GM23338 (cell line): ENCODE results near the gene NNT.

Experiments used
- CREB1 ChIP-seq: fragments of 250-450 bp; sonication (Bioruptor Pico); IDR thresholded peaks from 2 replicates; pipeline ENCODE4 v1.5.0; 2020; ENCODE audit warnings: low read depth, mild to moderate bottlenecking, moderate library complexity
- EZH2 ChIP-seq: fragments of 200-600 bp; sonication (generic); IDR thresholded peaks from one replicate; pipeline ENCODE4 v1.8.0; 2017; ENCODE audit warnings: antibody characterized with exemption, mild to moderate bottlenecking, low read depth; ENCODE audit not compliant: unreplicated experiment
- EZH2phosphoT487 ChIP-seq: fragments of 200-600 bp; sonication (generic); IDR thresholded peaks from one replicate; pipeline ENCODE4 v1.8.1; 2018; ENCODE audit warnings: antibody characterized with exemption; ENCODE audit not compliant: unreplicated experiment
- JUNB ChIP-seq: IDR thresholded peaks from one replicate; pipeline ENCODE4 v1.6.1; 2016; ENCODE audit warnings: antibody characterized with exemption; ENCODE audit not compliant: unreplicated experiment
- NANOG ChIP-seq: IDR thresholded peaks from 2 replicates; pipeline ENCODE4 v1.6.1; 2016; ENCODE audit warnings: antibody characterized with exemption, borderline replicate concordance
- POLR2AphosphoS5 ChIP-seq: IDR thresholded peaks from 2 replicates; pipeline ENCODE4 v1.6.1; 2016; ENCODE audit warnings: antibody characterized with exemption, low read depth
- STAT1 ChIP-seq: IDR thresholded peaks from one replicate; pipeline ENCODE4 v1.6.1; 2016; ENCODE audit warnings: antibody characterized with exemption; ENCODE audit not compliant: unreplicated experiment
- ZNF331 ChIP-seq: fragments of 250-450 bp; sonication (Bioruptor Pico); IDR thresholded peaks from 2 replicates; pipeline ENCODE4 v1.5.0; 2020; ENCODE audit warnings: low read depth, mild to moderate bottlenecking, moderate library complexity
- TF ChIP-seq, protein P1 (sequence below), 2 experiments: fragments of 200-600 bp in 1 of 2; sonication (generic) in 1 of 2; conservative IDR thresholded peaks; 2 replicates each; pipeline versions ENCODE4 v1.5.1 to v1.6.1; 2016 to 2017; ENCODE audit warnings: antibody characterized with exemption in 2 of 2, low read depth in 2 of 2, mild to moderate bottlenecking in 2 of 2, moderate library complexity in 1 of 2
- TF ChIP-seq, protein P2 (sequence below): IDR thresholded peaks from one replicate; pipeline ENCODE4 v1.6.1; 2018; ENCODE audit warnings: antibody characterized with exemption; ENCODE audit not compliant: unreplicated experiment
- TF ChIP-seq, protein P3 (sequence below): IDR thresholded peaks from 2 replicates; pipeline ENCODE4 v1.6.1; 2016; ENCODE audit warnings: antibody characterized with exemption
- TF ChIP-seq, protein P4 (sequence below): fragments of 250-450 bp; sonication (Bioruptor Pico); IDR thresholded peaks from 2 replicates; pipeline ENCODE4 v1.5.0; 2020; ENCODE audit warnings: mild to moderate bottlenecking, moderate library complexity

DNA sequence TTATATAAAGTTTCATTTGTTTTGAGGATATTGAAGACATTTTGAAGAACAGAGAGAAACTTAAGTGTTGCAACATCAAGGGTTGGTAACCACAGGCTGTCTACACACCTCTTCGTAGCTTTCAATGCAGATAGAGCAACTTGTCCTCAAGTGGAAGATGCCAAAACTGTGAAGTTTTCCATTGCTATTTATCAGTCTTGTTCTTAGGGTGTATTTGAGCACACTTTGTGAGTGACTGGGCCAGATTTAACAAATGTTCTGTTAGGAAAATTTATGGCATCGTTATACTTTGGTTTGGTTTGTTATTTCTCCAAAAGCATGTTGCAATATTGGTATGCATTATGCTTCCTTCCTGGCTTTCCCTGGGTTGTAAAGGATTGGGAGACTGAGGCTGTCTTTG, 31.6 kb downstream of the NNT start:
- TF ChIP-seq ZNF331 (no peak), POLR2AphosphoS5 (no peak), EZH2 (no peak), EZH2phosphoT487 (no peak), JUNB (no peak), CREB1 (CRISPR knock-in tag) (no peak), STAT1 (no peak), NANOG (no peak)
- TF ChIP-seq, protein P1, sequence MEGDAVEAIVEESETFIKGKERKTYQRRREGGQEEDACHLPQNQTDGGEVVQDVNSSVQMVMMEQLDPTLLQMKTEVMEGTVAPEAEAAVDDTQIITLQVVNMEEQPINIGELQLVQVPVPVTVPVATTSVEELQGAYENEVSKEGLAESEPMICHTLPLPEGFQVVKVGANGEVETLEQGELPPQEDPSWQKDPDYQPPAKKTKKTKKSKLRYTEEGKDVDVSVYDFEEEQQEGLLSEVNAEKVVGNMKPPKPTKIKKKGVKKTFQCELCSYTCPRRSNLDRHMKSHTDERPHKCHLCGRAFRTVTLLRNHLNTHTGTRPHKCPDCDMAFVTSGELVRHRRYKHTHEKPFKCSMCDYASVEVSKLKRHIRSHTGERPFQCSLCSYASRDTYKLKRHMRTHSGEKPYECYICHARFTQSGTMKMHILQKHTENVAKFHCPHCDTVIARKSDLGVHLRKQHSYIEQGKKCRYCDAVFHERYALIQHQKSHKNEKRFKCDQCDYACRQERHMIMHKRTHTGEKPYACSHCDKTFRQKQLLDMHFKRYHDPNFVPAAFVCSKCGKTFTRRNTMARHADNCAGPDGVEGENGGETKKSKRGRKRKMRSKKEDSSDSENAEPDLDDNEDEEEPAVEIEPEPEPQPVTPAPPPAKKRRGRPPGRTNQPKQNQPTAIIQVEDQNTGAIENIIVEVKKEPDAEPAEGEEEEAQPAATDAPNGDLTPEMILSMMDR (conservative IDR thresholded peaks at IDR 0.05; ENCODE audit: low read depth in 2 of 2): no peak
- TF ChIP-seq, protein P2, sequence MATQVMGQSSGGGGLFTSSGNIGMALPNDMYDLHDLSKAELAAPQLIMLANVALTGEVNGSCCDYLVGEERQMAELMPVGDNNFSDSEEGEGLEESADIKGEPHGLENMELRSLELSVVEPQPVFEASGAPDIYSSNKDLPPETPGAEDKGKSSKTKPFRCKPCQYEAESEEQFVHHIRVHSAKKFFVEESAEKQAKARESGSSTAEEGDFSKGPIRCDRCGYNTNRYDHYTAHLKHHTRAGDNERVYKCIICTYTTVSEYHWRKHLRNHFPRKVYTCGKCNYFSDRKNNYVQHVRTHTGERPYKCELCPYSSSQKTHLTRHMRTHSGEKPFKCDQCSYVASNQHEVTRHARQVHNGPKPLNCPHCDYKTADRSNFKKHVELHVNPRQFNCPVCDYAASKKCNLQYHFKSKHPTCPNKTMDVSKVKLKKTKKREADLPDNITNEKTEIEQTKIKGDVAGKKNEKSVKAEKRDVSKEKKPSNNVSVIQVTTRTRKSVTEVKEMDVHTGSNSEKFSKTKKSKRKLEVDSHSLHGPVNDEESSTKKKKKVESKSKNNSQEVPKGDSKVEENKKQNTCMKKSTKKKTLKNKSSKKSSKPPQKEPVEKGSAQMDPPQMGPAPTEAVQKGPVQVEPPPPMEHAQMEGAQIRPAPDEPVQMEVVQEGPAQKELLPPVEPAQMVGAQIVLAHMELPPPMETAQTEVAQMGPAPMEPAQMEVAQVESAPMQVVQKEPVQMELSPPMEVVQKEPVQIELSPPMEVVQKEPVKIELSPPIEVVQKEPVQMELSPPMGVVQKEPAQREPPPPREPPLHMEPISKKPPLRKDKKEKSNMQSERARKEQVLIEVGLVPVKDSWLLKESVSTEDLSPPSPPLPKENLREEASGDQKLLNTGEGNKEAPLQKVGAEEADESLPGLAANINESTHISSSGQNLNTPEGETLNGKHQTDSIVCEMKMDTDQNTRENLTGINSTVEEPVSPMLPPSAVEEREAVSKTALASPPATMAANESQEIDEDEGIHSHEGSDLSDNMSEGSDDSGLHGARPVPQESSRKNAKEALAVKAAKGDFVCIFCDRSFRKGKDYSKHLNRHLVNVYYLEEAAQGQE: no peak
- TF ChIP-seq, protein P3, sequence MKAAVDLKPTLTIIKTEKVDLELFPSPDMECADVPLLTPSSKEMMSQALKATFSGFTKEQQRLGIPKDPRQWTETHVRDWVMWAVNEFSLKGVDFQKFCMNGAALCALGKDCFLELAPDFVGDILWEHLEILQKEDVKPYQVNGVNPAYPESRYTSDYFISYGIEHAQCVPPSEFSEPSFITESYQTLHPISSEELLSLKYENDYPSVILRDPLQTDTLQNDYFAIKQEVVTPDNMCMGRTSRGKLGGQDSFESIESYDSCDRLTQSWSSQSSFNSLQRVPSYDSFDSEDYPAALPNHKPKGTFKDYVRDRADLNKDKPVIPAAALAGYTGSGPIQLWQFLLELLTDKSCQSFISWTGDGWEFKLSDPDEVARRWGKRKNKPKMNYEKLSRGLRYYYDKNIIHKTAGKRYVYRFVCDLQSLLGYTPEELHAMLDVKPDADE: no peak
- TF ChIP-seq, protein P4, sequence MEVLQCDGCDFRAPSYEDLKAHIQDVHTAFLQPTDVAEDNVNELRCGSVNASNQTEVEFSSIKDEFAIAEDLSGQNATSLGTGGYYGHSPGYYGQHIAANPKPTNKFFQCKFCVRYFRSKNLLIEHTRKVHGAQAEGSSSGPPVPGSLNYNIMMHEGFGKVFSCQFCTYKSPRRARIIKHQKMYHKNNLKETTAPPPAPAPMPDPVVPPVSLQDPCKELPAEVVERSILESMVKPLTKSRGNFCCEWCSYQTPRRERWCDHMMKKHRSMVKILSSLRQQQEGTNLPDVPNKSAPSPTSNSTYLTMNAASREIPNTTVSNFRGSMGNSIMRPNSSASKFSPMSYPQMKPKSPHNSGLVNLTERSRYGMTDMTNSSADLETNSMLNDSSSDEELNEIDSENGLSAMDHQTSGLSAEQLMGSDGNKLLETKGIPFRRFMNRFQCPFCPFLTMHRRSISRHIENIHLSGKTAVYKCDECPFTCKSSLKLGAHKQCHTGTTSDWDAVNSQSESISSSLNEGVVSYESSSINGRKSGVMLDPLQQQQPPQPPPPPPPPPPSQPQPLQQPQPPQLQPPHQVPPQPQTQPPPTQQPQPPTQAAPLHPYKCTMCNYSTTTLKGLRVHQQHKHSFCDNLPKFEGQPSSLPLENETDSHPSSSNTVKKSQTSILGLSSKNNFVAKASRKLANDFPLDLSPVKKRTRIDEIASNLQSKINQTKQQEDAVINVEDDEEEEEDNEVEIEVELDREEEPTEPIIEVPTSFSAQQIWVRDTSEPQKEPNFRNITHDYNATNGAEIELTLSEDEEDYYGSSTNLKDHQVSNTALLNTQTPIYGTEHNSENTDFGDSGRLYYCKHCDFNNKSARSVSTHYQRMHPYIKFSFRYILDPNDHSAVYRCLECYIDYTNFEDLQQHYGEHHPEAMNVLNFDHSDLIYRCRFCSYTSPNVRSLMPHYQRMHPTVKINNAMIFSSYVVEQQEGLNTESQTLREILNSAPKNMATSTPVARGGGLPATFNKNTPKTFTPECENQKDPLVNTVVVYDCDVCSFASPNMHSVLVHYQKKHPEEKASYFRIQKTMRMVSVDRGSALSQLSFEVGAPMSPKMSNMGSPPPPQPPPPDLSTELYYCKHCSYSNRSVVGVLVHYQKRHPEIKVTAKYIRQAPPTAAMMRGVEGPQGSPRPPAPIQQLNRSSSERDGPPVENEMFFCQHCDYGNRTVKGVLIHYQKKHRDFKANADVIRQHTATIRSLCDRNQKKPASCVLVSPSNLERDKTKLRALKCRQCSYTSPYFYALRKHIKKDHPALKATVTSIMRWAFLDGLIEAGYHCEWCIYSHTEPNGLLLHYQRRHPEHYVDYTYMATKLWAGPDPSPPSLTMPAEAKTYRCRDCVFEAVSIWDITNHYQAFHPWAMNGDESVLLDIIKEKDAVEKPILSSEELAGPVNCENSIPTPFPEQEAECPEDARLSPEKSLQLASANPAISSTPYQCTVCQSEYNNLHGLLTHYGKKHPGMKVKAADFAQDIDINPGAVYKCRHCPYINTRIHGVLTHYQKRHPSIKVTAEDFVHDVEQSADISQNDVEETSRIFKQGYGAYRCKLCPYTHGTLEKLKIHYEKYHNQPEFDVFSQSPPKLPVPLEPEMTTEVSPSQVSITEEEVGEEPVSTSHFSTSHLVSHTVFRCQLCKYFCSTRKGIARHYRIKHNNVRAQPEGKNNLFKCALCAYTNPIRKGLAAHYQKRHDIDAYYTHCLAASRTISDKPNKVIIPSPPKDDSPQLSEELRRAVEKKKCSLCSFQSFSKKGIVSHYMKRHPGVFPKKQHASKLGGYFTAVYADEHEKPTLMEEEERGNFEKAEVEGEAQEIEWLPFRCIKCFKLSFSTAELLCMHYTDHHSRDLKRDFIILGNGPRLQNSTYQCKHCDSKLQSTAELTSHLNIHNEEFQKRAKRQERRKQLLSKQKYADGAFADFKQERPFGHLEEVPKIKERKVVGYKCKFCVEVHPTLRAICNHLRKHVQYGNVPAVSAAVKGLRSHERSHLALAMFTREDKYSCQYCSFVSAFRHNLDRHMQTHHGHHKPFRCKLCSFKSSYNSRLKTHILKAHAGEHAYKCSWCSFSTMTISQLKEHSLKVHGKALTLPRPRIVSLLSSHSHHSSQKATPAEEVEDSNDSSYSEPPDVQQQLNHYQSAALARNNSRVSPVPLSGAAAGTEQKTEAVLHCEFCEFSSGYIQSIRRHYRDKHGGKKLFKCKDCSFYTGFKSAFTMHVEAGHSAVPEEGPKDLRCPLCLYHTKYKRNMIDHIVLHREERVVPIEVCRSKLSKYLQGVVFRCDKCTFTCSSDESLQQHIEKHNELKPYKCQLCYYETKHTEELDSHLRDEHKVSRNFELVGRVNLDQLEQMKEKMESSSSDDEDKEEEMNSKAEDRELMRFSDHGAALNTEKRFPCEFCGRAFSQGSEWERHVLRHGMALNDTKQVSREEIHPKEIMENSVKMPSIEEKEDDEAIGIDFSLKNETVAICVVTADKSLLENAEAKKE (CRISPR knock-in tag): no peak
